GM19467 (cell line): Measurements from ENCODE around the gene BABAM2.
"Not testable (repeated sequence)": the region's sequence is repeated elsewhere in the genome, so short reads cannot be mapped to it uniquely, and the experiment has no call there.

ENCODE experiments used
- ATAC-seq: cut with Tn5 transposase; IDR thresholded peaks from one replicate; pipeline ENCODE4 v1.9.1; 2021; ENCODE audit warnings: mild to moderate bottlenecking, moderate library complexity; ENCODE audit not compliant: unreplicated experiment

BABAM2 gene

DNA sequence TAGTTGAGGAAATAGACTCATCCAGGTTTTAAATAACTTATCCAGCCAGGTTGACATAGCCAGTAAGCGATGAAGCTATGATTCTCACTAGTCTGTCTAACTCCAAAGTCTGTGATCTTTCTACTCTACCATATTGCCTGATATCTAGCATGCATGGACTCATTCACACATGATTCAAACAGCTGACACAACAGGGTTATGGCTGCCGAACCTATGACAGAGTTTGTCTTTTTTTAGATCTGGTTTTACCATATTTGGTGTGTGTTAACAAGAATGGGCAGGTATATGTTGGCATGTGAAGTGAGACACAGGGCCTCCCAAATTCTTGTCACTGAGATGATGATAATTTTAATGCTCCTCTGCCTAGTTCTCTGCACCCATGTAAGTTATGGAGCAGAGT is 210.6 kb downstream of the BABAM2 start:
- ATAC-seq, result no peak

DNA sequence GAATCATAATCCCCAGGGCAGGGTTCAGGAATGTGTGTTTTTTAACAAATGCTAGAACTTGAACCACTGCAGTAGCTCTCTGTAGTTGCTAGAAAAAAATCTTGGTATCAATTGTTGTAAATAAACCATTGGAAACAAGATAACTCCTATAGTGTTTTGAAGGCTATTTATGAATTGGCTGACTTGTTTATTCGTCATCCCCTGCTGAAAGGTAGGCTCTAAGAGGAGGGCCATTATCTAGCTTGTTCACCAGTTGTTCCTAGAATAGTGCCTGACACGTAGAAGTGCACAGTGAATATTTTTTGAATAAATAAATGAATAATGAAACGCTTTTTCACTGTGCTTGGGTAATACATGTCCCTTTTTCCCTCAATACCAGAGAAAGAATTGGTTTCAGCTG is 211.4 kb downstream of the BABAM2 start:
- ATAC-seq, result no peak

DNA sequence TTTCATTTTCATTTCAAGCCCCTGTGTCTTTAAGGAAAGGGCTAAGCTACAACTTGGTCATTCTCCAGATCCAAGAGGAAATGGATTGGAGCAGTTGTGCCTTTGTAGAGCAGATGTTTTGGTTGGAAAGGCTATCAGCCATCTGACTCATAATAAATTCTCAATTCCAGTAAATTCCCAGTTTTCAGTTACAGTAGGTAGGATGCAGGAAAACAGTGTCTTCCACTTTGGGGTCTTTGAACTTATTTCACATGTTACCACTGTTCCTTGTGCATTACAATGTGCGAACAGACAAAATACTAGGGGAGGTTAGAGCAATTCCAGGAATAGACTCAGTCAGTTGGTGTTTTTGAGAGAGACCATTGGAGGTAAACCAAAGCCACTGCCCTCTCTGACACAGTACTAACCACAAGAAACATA is 211.9 kb downstream of the BABAM2 start:
- no peak for ATAC-seq

DNA sequence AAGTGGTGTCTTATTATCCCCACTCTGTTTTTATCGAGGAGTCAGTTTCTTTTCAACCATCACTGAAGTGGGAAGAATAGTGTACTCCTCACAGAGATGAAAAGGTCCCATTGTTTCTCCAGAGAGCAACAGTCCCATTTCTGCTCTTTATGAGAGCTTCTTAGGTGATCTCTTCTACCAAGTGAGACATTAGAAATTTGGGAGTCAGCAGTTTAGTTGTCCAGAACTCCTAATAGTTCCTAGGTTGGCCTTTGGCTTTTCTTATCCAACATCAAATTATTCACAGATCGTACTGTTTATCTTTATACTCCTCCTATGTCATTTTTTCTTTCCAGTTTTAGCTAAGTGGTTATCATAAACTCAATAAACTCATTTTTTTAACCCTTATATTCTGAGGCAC is 213.1 kb downstream of the BABAM2 start:
- no peak for ATAC-seq

DNA sequence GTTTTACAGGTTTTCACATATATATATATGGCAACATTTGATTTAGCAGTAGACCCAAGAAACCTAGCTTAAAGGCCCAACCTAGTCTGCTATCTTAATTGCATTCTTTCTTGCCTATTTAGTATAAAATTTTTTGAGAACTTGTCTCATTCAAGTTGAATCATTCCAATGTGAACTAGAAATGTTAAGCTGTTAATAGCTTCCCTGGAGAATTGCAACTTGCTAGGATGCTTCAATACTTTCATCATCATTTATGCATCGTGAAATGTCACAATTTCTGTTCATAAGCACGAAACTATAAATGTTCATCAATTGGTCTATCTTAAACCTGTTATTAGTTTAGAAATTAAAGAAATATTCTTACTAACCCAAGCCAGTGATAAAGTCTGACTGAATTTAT is 217.6 kb downstream of the BABAM2 start:
- ATAC-seq, result no peak

DNA sequence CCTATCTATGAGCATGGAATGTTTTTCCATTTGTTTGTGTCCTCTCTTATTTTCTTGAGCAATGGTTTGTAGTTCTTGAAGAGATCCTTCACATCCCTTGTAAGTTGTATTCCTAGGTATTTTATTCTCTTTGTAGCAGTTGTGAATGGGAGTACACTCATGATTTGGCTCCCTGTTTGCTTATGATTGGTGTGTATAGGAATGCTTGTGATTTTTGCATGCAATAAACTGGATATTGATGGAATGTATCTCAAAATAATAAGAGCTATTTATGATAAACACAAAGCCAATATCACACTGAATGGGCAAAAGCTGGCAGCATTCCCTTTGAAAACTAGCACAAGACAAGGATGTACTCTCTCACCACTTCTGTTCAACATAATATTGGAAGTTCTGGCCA is 223.2 kb downstream of the BABAM2 start:
- ATAC-seq, result not testable (repeated sequence)

DNA sequence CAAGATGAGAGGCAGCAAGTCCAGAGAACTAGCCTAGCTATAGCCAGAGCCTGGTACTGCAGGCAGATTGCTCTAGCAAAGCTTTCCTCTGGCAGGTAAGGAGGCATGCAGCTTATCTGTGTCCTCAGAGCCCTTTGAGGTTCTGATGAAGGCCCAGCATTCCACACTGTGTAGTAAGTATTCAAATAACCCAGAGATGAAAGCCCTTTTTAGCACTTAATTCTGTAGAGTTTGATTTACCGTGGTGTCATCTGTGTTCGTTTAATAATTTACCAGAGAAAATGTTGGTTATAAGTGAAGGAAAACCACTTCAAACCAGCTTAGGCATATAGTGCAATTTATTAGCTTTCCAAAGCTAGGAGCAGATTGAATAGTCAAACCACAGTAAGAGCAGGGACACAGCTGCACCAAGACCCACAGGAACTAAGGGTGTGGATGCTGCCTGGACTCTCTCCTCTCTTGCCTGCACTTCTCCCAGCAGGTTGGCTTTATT is 226.6 kb downstream of the BABAM2 start:
- no peak for ATAC-seq

DNA sequence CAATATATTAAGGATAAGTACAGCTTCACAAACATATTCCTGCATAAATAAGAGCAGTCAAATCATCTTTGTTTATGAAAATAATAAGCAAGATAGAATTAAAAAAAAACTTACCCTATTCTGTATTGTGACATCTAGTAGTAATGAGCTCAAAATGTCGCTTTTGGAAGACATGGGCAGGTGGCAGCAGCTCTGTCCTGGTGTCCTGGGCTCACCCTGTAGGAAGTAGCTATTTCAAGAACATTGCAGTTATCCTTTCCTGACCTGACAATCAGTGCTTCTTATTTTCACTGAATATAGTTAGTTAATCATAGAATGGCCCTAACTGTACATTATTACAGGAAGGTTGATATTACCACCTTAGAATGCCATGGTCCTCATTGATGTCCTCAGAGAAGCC is 229.1 kb downstream of the BABAM2 start:
- no peak for ATAC-seq

DNA sequence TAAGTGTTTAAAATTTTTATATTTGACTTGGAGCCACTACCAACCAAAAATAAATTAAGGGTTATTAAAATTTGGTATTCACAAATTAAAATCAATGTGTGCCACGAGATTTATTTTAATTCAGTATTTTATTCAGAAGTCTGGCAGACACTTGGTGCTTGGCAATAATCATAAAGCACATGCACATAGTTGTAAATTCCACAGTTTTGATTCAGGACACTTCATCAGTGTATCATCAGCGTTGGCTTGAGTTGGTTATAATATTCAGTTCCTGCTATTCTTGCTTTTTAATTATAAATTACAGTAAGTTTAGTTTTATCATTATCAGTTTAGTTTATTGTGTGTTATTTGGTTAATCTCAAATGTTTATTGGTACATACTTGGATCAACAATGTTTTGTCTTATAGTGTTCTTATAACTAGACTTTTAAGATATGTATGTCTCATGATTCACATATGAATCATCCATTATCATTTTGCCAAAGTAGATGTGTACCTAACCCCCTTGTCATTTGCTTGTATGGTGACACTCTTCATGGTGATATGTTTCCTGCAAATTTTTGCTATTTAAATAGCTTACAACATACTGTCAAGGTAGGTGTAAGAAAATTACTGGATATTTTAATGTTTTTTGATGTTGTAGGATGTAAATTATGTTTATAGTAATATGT is 237.9 kb downstream of the BABAM2 start:
- no peak for ATAC-seq

DNA sequence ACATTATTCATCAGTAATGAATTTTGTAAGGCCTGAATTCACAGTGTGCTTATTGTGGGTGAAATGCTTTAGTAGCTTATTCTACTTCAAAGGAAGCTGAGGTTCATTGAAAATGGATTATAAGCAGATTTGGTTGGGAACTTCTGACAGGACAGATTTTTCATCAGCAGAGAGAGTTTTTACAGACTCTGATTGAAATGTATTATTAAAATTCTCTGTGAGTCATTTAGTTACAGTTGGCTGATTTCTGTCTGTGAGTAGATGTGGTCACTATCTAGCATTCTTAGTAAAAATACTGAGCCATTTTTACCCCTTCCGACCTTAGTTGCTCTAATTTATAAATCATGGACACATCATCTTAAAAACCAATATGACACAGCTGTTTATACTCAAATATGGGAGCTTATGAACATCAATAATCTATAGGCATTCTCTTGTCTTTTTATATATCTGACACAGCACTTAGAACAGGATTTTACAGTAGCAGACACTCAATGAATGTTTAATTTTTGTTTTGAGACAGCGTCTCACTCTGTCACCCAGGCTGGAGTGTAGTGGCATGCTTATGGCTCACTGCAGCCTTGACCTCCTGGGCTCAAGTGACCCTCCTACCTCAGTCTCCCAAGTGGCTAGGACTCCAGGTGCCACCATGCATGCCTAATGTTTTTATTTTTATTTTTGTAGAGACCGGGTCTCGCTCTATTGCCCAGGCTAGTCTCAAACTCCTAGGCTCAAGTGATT is 239.6 kb downstream of the BABAM2 start:
- no peak for ATAC-seq

DNA sequence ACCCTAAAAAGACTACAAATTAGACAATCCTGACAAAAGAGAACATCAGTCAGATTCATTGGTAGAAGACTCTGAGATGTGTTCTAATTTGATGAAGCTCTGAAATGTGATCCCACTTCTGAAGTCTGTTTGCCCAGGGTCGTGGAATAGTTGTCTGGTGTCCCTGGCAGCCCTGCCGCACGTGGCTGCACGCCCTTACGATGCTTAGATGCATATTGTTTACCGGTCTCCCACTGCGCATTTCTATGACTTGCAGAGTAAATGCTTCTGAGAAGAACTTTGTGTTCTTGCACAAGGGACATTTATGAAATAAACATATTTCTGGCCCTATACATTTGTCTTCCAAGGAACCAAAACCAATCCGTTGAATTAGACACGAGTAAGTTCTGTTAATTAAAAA is 243.2 kb downstream of the BABAM2 start:
- no peak for ATAC-seq

DNA sequence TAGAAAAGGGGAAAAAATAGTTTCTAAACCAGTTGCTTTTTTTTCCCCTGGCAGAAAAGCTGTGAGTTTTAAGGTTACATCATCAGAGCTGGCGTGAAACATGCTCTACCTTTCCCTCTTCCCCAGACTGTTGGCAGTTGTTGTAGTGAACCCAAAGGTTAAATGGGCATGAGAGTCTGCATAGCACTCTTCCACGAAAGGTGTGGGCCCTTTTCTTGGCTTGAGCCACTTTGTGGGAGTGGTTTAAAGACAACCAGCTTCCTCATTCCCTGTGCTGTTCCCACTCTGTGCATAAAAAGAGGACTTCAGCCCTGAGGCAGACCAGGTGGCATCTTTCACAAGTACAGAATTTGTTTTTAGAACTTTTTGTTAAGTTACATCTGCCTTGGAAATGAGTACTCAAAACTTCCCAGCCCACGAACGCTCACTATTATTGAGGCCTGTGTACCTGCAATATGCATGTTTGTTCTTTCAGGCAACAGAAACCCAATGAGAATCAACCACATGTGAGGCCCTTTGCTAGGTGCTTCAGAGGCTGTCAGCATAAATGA is 243.8 kb downstream of the BABAM2 start:
- ATAC-seq, result no peak

DNA sequence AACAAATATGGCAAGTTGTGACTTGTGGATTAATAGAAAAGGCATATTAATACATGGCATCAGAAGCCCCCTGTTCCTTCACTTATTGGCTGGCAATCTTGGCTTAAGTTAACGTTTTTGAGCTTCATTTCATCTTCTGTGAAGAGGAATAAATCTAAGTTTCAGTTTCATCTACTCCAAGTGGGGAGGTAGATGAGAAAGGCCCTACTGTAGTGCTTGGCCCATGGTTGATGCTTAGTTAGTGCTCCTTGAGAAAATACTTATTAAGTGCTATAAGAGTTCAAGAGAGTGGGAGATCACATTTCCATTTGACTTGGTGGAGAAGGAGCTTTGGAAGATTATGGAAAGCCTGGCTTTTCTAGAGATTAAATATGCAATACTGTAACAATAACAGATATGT is 244.3 kb downstream of the BABAM2 start:
- ATAC-seq, result no peak

DNA sequence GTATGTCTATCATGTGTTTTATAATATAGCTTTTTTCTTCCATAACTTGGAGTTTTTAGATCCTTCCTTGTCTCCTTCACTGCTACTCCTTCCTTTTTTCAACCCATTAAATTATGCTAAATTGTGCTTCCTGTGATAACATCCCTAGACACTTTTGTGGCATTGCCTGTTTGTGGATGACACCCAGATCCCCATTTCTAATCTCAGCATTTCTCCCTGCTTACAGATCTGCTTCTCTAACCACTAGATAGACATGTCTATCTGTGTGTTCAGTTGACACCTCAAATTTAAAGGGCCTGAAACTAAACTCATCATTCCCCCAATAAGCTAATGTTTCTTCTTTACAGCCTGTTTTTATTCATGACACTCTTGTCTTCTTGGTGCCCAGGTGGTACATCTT is 244.8 kb downstream of the BABAM2 start:
- ATAC-seq, result no peak

DNA sequence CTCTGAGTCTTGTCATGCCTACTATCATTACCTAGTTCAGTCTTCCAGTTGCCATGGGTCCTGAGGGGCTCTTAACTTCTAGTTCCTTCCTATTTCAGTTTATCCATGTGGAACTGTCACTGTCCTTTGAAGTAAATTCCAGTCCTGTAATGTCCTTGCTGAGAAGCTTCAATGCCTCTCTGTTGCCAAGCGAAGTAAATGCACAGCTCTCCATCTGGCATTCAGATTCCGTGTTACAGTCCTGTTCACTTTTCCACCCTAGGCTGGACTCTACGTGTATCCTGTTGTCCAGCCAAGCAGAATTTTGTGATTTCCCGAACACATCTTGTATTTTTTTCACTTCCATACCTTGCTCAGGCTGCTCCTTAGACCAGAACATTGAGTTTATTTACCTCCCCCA is 245.3 kb downstream of the BABAM2 start:
- ATAC-seq, result no peak

DNA sequence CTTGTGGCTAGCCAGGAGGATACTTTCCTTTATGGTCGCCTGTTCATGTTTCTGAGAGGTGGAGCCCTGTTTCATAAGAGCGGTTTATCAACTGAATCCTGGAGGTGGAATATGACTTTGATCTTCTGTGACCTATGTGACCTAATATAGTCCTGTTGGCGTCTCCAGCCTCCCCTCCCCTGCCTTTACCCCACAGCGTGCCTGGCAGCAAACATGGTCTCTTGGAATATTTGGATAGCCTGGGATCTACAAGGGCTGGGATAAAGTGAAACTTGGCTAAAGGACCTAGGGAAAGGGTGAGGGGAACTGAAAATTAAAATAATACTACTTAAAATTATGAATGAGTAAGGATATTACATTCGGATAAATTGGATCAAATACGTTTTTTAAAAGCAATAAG is 246.0 kb downstream of the BABAM2 start:
- ATAC-seq, result no peak

DNA sequence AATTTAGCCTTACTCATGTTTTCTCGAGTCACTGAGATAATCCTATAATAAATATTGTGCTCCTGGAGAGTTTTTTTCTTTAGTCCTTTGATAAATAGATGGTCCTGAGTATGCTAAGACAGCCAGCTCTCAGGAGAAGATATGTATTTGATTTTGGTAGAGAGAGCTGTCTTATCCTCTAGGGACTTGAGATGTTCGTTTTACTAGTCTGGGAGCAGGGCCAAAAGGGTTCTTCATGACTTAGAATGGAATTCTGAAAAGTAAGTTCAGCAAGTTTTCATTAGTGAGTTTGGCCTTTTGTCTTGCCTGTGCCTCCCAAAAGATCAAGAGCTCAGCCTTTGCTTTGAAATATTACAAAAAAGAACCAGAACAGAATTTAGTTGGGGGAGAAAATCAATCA is 246.7 kb downstream of the BABAM2 start:
- ATAC-seq, result no peak

DNA sequence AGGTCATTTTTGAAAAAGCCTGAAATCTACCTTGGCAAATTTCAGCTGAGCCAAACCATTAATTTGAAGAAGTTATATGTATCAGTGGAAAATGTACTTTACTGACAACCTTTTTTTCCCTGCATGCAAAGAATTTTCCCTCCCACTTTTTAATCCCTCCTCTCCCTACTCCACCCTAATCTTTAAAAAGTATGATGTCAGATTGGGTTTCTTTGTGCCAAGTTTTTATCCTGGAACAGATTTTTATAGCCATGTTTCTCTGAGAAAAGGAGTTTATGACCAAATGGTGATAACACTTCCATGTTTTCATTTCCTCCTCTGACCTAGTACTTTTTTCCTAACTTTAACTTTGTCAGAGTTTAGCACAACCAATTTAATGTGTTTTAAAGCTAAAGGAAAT is 251.9 kb downstream of the BABAM2 start:
- no peak for ATAC-seq

DNA sequence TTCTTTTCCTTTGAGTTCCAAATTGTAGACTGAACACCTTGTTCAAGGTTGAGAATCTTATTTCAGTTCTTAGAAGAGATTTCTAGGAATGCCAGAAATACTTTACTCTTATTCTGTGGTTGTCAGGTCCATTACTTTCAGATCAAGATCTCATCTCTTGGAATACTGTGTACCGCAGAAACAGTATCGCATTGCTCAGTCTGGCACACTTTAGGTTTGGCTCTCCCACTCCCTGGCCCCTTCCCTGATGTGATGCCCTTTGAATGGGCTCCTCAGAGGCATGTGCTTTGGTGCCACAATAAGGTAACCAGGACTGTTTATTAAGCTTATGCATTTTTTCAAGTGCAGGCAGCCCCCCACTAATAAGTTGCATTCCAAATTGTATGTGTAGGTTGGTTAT is 257.5 kb downstream of the BABAM2 start:
- ATAC-seq, result no peak

DNA sequence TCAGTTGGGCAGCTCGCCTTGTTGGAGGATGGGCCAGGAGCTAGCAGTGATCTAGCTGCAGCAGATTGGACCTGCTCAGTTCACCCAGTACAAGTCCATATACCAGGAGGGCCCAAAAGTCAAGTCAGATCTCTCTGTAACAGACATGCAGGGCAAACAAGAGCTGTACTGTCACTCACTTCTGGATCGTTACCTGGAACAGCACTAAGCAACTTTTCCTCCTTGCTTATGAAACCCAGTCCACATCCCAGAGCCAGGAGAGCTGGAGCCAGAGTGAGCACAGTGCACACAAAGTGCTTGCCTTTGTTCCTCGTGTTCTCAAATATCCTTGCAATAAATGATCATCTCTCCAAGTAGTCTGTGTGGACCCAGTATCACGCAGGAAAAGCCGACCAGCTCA is 258.0 kb downstream of the BABAM2 start:
- no peak for ATAC-seq

DNA sequence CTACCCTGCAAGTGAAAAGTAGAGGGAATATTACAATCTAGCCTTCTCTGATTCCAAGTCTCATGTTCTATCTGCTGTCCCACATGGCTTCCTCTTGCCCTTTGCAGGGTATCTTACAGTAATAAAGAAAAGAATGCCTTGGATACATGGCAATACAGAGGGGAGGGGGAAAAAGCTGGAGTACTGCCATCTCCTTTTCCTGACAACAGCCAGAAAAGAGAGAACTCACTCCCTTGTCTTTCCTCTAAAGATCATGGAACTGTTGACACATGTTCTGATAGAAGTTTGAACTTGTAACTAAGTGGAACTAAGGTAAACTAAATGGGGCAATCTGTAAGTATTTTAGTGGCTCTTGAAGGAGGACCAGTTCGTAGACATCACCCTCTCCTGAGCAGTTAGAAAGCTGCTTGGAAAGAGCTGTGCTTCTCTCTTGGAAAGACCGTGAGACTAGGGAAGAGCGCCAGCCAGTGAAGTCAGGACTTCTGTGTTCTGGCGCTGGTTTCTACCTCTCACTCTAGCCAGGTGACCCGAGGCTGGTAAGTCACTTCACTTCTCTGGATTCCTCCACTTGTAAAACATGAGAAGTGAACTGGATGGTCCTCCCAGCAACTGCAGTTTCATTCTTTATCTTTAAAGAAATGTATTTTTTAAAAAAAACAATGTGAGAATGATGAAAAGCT is 259.8 kb downstream of the BABAM2 start:
- ATAC-seq, result no peak

DNA sequence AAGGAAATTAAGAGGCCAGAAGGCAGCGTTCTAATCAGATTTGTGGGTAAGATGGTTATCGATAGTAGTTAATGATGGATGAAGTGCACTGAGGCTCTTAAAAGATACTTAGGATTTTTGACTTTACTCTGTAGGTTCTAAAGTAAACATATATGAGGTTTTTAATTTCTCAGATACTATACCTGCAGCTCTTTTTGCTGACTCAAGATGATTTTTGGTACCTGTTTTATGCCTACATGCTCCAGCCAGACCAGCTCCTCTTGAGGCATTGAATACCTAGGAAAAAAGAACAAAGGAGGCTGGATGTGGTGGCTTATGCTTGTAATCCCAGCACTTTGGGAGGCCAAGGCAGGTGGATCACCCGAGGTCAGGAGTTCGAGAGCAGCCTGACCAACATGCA is 260.5 kb downstream of the BABAM2 start:
- no peak for ATAC-seq
